ENCODE measurements around the gene TUB. TPM values are rescaled to one million over a fixed set of nuclear protein-coding genes. Genes with fewer than 3 reads are reported as not detected.

The TUB gene
- total RNA-seq, 2 donors from 2014 or later, result 2.9 to 8.6 TPM

DNA sequence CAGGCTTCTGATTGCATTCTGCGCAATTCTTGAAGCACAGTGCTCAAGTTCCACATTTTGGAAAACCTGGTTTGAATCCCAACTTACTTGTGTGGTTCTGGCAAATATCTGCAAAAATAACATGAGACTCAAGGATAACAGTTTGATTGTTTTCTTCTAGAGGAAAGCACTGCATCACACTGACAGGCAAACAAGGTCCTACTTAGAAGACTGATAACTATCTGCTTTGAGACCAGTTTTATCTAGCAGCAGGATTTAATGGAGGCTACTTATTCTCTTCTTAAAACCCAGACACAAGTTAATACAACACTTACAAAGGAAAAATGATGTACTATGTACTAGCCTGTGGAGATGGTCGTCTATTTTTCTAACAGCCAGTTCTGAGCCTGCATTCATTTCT lies 46.4 kb downstream of the TUB start:
- no peaks in the 10 kb centered on the region for H3K36me3 ChIP-seq (replicated peaks in 1 of 2; ENCODE audit: insufficient read depth in 1 of 2, low read depth in 2 of 2)
- DNase-seq (no peak), ATAC-seq (no peak)
- no peaks in the 10 kb centered on the region for H3K9me3 ChIP-seq
- intact Hi-C loops (cut with DNase I), result no loop called here
- H3K4me1 ChIP-seq, result no peaks in the 10 kb centered on the region
- no peak overlapping the region for H3K4me3 ChIP-seq
- WGBS, 2 donors, result 78 to 80% methylated on average over 2 of the region's 2 CpGs
- no peaks in the 10 kb centered on the region for H3K27me3 ChIP-seq
- TF ChIP-seq, protein P1, sequence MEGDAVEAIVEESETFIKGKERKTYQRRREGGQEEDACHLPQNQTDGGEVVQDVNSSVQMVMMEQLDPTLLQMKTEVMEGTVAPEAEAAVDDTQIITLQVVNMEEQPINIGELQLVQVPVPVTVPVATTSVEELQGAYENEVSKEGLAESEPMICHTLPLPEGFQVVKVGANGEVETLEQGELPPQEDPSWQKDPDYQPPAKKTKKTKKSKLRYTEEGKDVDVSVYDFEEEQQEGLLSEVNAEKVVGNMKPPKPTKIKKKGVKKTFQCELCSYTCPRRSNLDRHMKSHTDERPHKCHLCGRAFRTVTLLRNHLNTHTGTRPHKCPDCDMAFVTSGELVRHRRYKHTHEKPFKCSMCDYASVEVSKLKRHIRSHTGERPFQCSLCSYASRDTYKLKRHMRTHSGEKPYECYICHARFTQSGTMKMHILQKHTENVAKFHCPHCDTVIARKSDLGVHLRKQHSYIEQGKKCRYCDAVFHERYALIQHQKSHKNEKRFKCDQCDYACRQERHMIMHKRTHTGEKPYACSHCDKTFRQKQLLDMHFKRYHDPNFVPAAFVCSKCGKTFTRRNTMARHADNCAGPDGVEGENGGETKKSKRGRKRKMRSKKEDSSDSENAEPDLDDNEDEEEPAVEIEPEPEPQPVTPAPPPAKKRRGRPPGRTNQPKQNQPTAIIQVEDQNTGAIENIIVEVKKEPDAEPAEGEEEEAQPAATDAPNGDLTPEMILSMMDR (IDR thresholded peaks at IDR 0.05), result no peak
- no peak for TF ChIP-seq POLR2A (IDR thresholded peaks at IDR 0.05)
- no peak overlapping the region for H3K27ac ChIP-seq

DNA sequence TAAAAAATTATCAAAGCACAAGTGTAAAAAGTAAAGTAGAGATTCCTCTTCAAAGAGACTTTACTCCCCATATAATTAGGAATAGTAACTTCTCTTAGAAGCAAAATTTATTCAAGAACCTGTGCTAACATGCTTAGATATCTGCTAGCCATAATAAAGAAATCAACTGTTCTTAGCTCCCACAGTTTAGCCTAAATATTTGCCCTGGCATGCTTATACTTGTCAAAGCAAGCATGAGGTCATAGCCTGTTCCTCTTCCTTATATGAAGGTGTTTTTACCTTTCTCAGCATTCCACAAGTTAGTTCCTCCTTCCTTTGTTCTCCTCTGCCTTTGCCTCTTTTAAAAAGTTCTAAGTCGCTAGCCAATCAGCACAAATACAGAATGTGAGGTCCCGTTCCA lies 57.5 kb downstream of the TUB start:
- 89 to 95% methylated on average over 2 of the region's 2 CpGs for WGBS, 2 donors

GRCh38 chr11:8149726-8150125 lies 68.7 kb downstream of the TUB start:
- Histone ChIP-seq H3K27ac (no peak overlapping the region), H3K27me3 (no peaks in the 10 kb centered on the region), H3K36me3 (replicated peaks in 1 of 2; ENCODE audit: insufficient read depth in 1 of 2, low read depth in 2 of 2) (no peaks in the 10 kb centered on the region), H3K4me1 (no peaks in the 10 kb centered on the region), H3K4me3 (no peak overlapping the region), H3K9me3 (no peaks in the 10 kb centered on the region)
- intact Hi-C loops (cut with DNase I), result no loop called here
- ATAC-seq (no peak), DNase-seq (no peak)
- 86 to 95% methylated on average over 6 of the region's 6 CpGs for WGBS, 2 donors
- TF ChIP-seq, protein P1 (IDR thresholded peaks at IDR 0.05), result no peak
- TF ChIP-seq POLR2A (IDR thresholded peaks at IDR 0.05), result no peak

More for the DNA sequence above, 57.5 kb downstream of the TUB start:
- intact Hi-C loops (cut with DNase I), result no loop called here
- no peak for ATAC-seq
- Histone ChIP-seq H3K27ac (no peak overlapping the region), H3K9me3 (no peaks in the 10 kb centered on the region), H3K27me3 (no peaks in the 10 kb centered on the region), H3K36me3 (replicated peaks in 1 of 2; ENCODE audit: insufficient read depth in 1 of 2, low read depth in 2 of 2) (no peaks in the 10 kb centered on the region), H3K4me1 (no peaks in the 10 kb centered on the region), H3K4me3 (no peak overlapping the region)
- TF ChIP-seq, protein P1 (IDR thresholded peaks at IDR 0.05), result no peak
- no peak for TF ChIP-seq POLR2A (IDR thresholded peaks at IDR 0.05)
- no peak for DNase-seq

Other genes starting within 250 kb of the TUB start
- not detected for gene OR10A6, start 149.9 kb upstream of the TUB start, total RNA-seq
- gene OR10A3, start 139.5 kb upstream of the TUB start, total RNA-seq, result not detected
- gene NLRP10, start 115.8 kb upstream of the TUB start, total RNA-seq, result not detected
- gene EIF3F, start 93.9 kb upstream of the TUB start, total RNA-seq, result 100 to 1,000 TPM; 138 to 153 TPM
- 10 to 100 TPM; 40.0 to 44.5 TPM for gene RIC3, start 87.8 kb downstream of the TUB start, total RNA-seq
- gene LMO1, start 182.7 kb downstream of the TUB start, total RNA-seq, result 1 to 10 TPM in 1 of 2 donors, under 1 TPM in 1; 0.78 to 1.6 TPM

All from body of pancreas (tissue), 4 donors.